Astrocyte (in vitro differentiated cells and primary cell): ENCODE measurements around the gene LYRM4. TPM values are rescaled to one million over a fixed set of nuclear protein-coding genes. Genes with fewer than 3 reads are reported as not detected.

Experiments used
- DNase-seq: peaks from one replicate; pipeline ENCODE4 v3.0.0-alpha.2; 2010; ENCODE audit warnings: low read depth
- FAIRE-seq: peaks from 2 replicates; lab custom pipeline; 2011; peaks lifted over from hg19 to GRCh38; lab: Jason Lieb, UNC
- H2AFZ ChIP-seq: 2 replicates; pipeline ENCODE4 v1.6.0; 2012; ENCODE audit warnings: low read depth, low read length, inconsistent platforms
- H3K27ac ChIP-seq: 2 replicates; pipeline ENCODE4 v1.5.1; 2011; ENCODE audit warnings: low read depth, low read length, inconsistent platforms
- H3K27me3 ChIP-seq: 2 replicates; pipeline ENCODE4 v1.6.0; 2011; ENCODE audit warnings: low read length, inconsistent platforms; ENCODE audit not compliant: insufficient read depth
- H3K36me3 ChIP-seq: 2 replicates; pipeline ENCODE4 v1.5.1; 2011; ENCODE audit warnings: low read length, inconsistent platforms; ENCODE audit not compliant: insufficient read depth
- H3K4me1 ChIP-seq: 2 replicates; pipeline ENCODE4 v1.5.1; 2011; ENCODE audit warnings: low read length, inconsistent platforms; ENCODE audit not compliant: insufficient read depth
- H3K4me2 ChIP-seq: 2 replicates; pipeline ENCODE4 v1.6.0; 2012; ENCODE audit warnings: low read length, inconsistent platforms
- H3K4me3 ChIP-seq: 2 replicates; pipeline ENCODE4 v1.5.1; 2011; ENCODE audit warnings: low read depth, mild to moderate bottlenecking, low read length, inconsistent platforms; ENCODE audit not compliant: insufficient read depth
- H3K79me2 ChIP-seq: 2 replicates; pipeline ENCODE4 v1.6.0; 2012; ENCODE audit warnings: mild to moderate bottlenecking, low read length, inconsistent platforms; ENCODE audit not compliant: insufficient read depth
- H3K9ac ChIP-seq: 2 replicates; pipeline ENCODE4 v1.6.0; 2012; ENCODE audit warnings: mild to moderate bottlenecking, low read length, inconsistent platforms
- H3K9me3 ChIP-seq: 2 replicates; pipeline ENCODE4 v1.5.1; 2012; ENCODE audit warnings: low read depth, mild to moderate bottlenecking, low read length, inconsistent platforms; ENCODE audit not compliant: insufficient read depth
- H4K20me1 ChIP-seq: 2 replicates; pipeline ENCODE4 v1.6.0; 2012; ENCODE audit warnings: low read length, inconsistent platforms; ENCODE audit not compliant: insufficient read depth
- H3K27ac Mint-ChIP-seq: one replicate; pipeline ENCODE4 v1.8.0; 2021; ENCODE audit warnings: mild to moderate bottlenecking, mixed read lengths; ENCODE audit not compliant: unreplicated experiment
- H3K27me3 Mint-ChIP-seq: one replicate; pipeline ENCODE4 v1.8.0; 2021; ENCODE audit warnings: low read depth, mixed read lengths; ENCODE audit not compliant: unreplicated experiment
- H3K36me3 Mint-ChIP-seq: one replicate; pipeline ENCODE4 v1.8.0; 2021; ENCODE audit warnings: low read depth, mixed read lengths; ENCODE audit not compliant: unreplicated experiment
- H3K4me1 Mint-ChIP-seq: one replicate; pipeline ENCODE4 v1.8.0; 2021; ENCODE audit warnings: low read depth, mixed read lengths; ENCODE audit not compliant: unreplicated experiment
- H3K4me3 Mint-ChIP-seq: one replicate; pipeline ENCODE4 v1.8.0; 2021; ENCODE audit warnings: mild to moderate bottlenecking, moderate library complexity, mixed read lengths; ENCODE audit not compliant: unreplicated experiment
- H3K9me3 Mint-ChIP-seq: one replicate; pipeline ENCODE4 v1.8.0; 2021; ENCODE audit warnings: mild to moderate bottlenecking, mixed read lengths; ENCODE audit not compliant: unreplicated experiment
- CTCF ChIP-seq: IDR thresholded peaks from 2 replicates; pipeline ENCODE4 v1.5.1; 2011; ENCODE audit warnings: low read depth, mild to moderate bottlenecking, inconsistent platforms, low read length, moderate library complexity; ENCODE audit not compliant: insufficient read depth
- EZH2 ChIP-seq: IDR thresholded peaks from 2 replicates; pipeline ENCODE4 v1.6.1; 2012; ENCODE audit warnings: mild to moderate bottlenecking, low read length, inconsistent platforms; ENCODE audit not compliant: insufficient read depth
- total RNA-seq: library from RNA; stranded (reverse); gene quantifications from 2 replicates; pipeline ENCODE4 v1.2.1, GENCODE V29; 2021

LYRM4 gene
- total RNA-seq, 1 donor from 2014 or later = 39.1 TPM

GRCh38 chr6:5071216-5071615 lies 189.5 kb downstream of the LYRM4 start:
- H3K4me3 ChIP-seq = no peak overlapping the region
- H3K9me3 ChIP-seq = peaks cover 5% of the 10 kb centered on the region
- H3K79me2 ChIP-seq = no peaks in the 10 kb centered on the region
- no peaks in the 10 kb centered on the region for H4K20me1 ChIP-seq
- Mint-ChIP-seq H3K9me3 (peaks cover 6% of the 10 kb centered on the region), H3K27me3 (no peaks in the 10 kb centered on the region), H3K36me3 (no peaks in the 10 kb centered on the region), H3K27ac (no peak overlapping the region), H3K4me1 (no peaks in the 10 kb centered on the region), H3K4me3 (no peak overlapping the region)
- no peak overlapping the region for H3K4me2 ChIP-seq
- FAIRE-seq (no peak), DNase-seq (no peak)
- H3K4me1 ChIP-seq = no peaks in the 10 kb centered on the region
- no peak overlapping the region for H2AFZ ChIP-seq
- no peaks in the 10 kb centered on the region for H3K27me3 ChIP-seq
- no peaks in the 10 kb centered on the region for H3K36me3 ChIP-seq
- H3K9ac ChIP-seq = no peak overlapping the region
- no peak overlapping the region for H3K27ac ChIP-seq
- no peak for TF ChIP-seq CTCF
- no peak for TF ChIP-seq EZH2

- Histone ChIP-seq H3K4me2 (no peak overlapping the region), H3K4me3 (no peak overlapping the region), H3K27ac (no peak overlapping the region), H4K20me1 (no peaks in the 10 kb centered on the region), H3K9ac (no peak overlapping the region), H3K79me2 (no peaks in the 10 kb centered on the region), H3K27me3 (no peaks in the 10 kb centered on the region), H2AFZ (no peak overlapping the region), H3K36me3 (no peaks in the 10 kb centered on the region), H3K4me1 (no peaks in the 10 kb centered on the region), H3K9me3 (peaks cover 5% of the 10 kb centered on the region)
- TF ChIP-seq CTCF = no peak
- no peak for TF ChIP-seq EZH2
- H3K27ac Mint-ChIP-seq = no peak overlapping the region
- FAIRE-seq (no peak), DNase-seq (no peak)
- H3K36me3 Mint-ChIP-seq = no peaks in the 10 kb centered on the region
- no peaks in the 10 kb centered on the region for H3K4me1 Mint-ChIP-seq
- no peak overlapping the region for H3K4me3 Mint-ChIP-seq
- no peaks in the 10 kb centered on the region for H3K27me3 Mint-ChIP-seq
- peaks cover 3% of the 10 kb centered on the region for H3K9me3 Mint-ChIP-seq
Measured at GRCh38 chr6:5068153-5068751, 192.5 kb downstream of the LYRM4 start.

GRCh38 chr6:5067305-5067704 lies 193.4 kb downstream of the LYRM4 start:
- no peak overlapping the region for H3K27ac ChIP-seq

More at GRCh38 chr6:5067305-5067704, 193.4 kb downstream of the LYRM4 start:
- TF ChIP-seq EZH2 (no peak), CTCF (no peak)
- H3K27ac Mint-ChIP-seq = no peak overlapping the region
- peaks cover 3% of the 10 kb centered on the region for H3K9me3 Mint-ChIP-seq
- Histone ChIP-seq H4K20me1 (no peaks in the 10 kb centered on the region), H3K4me1 (no peaks in the 10 kb centered on the region), H3K36me3 (no peaks in the 10 kb centered on the region), H3K27me3 (no peaks in the 10 kb centered on the region), H3K4me3 (no peak overlapping the region), H3K79me2 (no peaks in the 10 kb centered on the region), H2AFZ (no peak overlapping the region), H3K9me3 (peaks cover 5% of the 10 kb centered on the region), H3K4me2 (no peak overlapping the region), H3K9ac (no peak overlapping the region)
- no peaks in the 10 kb centered on the region for H3K4me1 Mint-ChIP-seq
- H3K27me3 Mint-ChIP-seq = no peaks in the 10 kb centered on the region
- H3K36me3 Mint-ChIP-seq = no peaks in the 10 kb centered on the region
- FAIRE-seq (no peak), DNase-seq (no peak)
- H3K4me3 Mint-ChIP-seq = no peak overlapping the region
